Testis (tissue), 3 donors: ENCODE results near the gene FCAMR. TPM values are rescaled to one million over a fixed set of nuclear protein-coding genes. Genes with fewer than 3 reads are reported as not detected.

Experiments used
- DNase-seq: peaks from one replicate; pipeline ENCODE4 v3.0.0-alpha.2; 2019
- H3K27ac ChIP-seq, 2 donors: fragments of 200-600 bp; sonication (generic); one replicate each; pipeline ENCODE4 v1.5.1; 2019
- H3K27me3 ChIP-seq: fragments of 200-600 bp; sonication (generic); one replicate; pipeline ENCODE4 v1.5.1; 2019
- H3K36me3 ChIP-seq: fragments of 200-600 bp; sonication (generic); one replicate; pipeline ENCODE4 v1.5.1; 2017; ENCODE audit warnings: low read depth; ENCODE audit errors: missing control alignments
- H3K4me1 ChIP-seq: fragments of 200-600 bp; sonication (generic); one replicate; pipeline ENCODE4 v1.5.1; 2019
- H3K4me3 ChIP-seq, 2 donors: fragments of 200-600 bp; sonication (generic); one replicate each; pipeline ENCODE4 v1.5.1; 2017 to 2019
- H3K9me3 ChIP-seq: fragments of 200-600 bp; sonication (generic); one replicate; pipeline ENCODE4 v1.5.1; 2017
- POLR2A ChIP-seq: fragments of 450-650 bp; IDR thresholded peaks from one replicate; pipeline ENCODE4 v1.6.1; 2017; ENCODE audit warnings: antibody characterized with exemption, mild to moderate bottlenecking, moderate library complexity
- WGBS, 2 donors: methylation state at CpG; one replicate each; pipeline ENCODE4 v1.1.5; 2018; 5-methylcytosine and 5-hydroxymethylcytosine counted together
- intact Hi-C: fragments of 100-400 bp; cut with DNase I; formaldehyde crosslinking; loops from one replicate; pipeline ENCODE4 v1.15.1; 2023; ENCODE audit warnings: low total_unique reads
- polyA plus RNA-seq: library from polyadenylated mRNA; stranded (reverse); fragments of 350-450 nt; fragmentation: Illumina TruSeq; extraction: RNeasy Lipid Tissue Mini Kit (QIAGEN cat#74804); gene quantifications from one replicate; pipeline ENCODE4 v1.2.3, GENCODE V29; 2014; ENCODE audit warnings: low read depth, low replicate concordance; ENCODE audit not compliant: insufficient read depth
- total RNA-seq, 2 donors: library from RNA; depleted of rRNA; stranded (reverse); fragments of >200 nt; gene quantifications; one replicate each; pipeline ENCODE4 v1.2.3, GENCODE V29; 2016
- TF ChIP-seq, protein P1 (sequence below), 3 experiments: fragments of 450-650 bp in 2 of 3; fragments of 200-600 bp in 1 of 3; sonication (generic) in 1 of 3; IDR thresholded peaks; one replicate each; pipeline ENCODE4 v1.5.1; 2016 to 2019; ENCODE audit warnings: antibody characterized with exemption in 3 of 3, mild to moderate bottlenecking in 2 of 3, moderate library complexity in 1 of 3

The FCAMR gene
- total and polyA plus RNA-seq, 3 donors from 2014 or later: 0.31 to 0.41 TPM; not detected in 1

DNA sequence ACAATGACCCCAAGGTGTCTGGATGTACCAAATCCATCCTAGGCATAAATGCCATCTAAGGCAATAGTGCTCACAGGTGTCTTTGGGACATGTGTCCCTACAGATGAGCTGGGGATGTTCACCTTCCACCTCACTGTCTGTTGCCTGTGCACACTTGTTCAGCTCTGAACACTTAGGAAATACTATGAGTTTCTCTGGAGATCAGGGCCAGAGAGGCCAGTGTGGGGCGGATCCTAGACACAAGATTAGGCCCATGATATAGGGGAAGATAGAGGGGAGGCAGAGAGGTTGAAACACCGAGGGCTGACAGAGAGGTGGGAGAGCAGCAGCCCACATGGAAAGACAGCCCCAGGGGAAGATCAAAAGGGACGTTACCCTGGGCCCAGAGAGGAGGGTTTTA is 36.7 kb upstream of the FCAMR start:
- no peak for DNase-seq
- intact Hi-C loops: no loop called here
- WGBS, 2 donors: 50 to 74% methylated on average over 3 of the region's 3 CpGs
- H3K27me3 ChIP-seq: no peaks in the 10 kb centered on the region
- no peak overlapping the region for H3K27ac ChIP-seq
- H3K9me3 ChIP-seq: no peaks in the 10 kb centered on the region
- H3K4me3 ChIP-seq: no peak overlapping the region
- TF ChIP-seq, protein P1, sequence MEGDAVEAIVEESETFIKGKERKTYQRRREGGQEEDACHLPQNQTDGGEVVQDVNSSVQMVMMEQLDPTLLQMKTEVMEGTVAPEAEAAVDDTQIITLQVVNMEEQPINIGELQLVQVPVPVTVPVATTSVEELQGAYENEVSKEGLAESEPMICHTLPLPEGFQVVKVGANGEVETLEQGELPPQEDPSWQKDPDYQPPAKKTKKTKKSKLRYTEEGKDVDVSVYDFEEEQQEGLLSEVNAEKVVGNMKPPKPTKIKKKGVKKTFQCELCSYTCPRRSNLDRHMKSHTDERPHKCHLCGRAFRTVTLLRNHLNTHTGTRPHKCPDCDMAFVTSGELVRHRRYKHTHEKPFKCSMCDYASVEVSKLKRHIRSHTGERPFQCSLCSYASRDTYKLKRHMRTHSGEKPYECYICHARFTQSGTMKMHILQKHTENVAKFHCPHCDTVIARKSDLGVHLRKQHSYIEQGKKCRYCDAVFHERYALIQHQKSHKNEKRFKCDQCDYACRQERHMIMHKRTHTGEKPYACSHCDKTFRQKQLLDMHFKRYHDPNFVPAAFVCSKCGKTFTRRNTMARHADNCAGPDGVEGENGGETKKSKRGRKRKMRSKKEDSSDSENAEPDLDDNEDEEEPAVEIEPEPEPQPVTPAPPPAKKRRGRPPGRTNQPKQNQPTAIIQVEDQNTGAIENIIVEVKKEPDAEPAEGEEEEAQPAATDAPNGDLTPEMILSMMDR (IDR thresholded peaks at IDR 0.05): no peak
- no peak for TF ChIP-seq POLR2A
- peaks cover 18% of the 10 kb centered on the region for H3K4me1 ChIP-seq
- no peaks in the 10 kb centered on the region for H3K36me3 ChIP-seq

DNA sequence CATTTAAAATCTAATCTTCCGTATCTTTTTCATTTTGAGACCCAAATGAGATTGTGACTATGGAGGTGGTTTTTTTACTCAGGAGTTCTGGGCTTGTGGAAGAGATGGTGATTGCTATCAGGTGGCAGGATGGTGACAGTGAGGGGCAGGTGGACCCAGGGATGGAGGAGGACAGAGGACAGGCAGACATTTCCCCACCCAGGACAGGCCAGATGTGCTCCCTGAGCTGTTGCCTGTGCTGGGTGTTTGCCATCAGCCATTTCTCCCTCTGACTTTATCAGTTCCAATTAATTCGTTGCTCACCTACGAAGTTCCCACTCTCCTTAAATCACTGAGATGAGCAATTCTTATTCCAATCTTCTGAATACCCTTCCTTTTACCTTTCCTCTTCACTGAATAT is 35.8 kb upstream of the FCAMR start:
- Histone ChIP-seq H3K27ac (no peak overlapping the region), H3K9me3 (no peaks in the 10 kb centered on the region), H3K27me3 (no peaks in the 10 kb centered on the region), H3K36me3 (no peaks in the 10 kb centered on the region), H3K4me1 (peaks cover 18% of the 10 kb centered on the region), H3K4me3 (no peak overlapping the region)
- 76 to 80% methylated on average over 3 of the region's 3 CpGs for WGBS, 2 donors
- TF ChIP-seq, protein P1 (IDR thresholded peaks at IDR 0.05): no peak
- no peak for TF ChIP-seq POLR2A
- intact Hi-C loops: no loop called here
- DNase-seq: no peak

DNA sequence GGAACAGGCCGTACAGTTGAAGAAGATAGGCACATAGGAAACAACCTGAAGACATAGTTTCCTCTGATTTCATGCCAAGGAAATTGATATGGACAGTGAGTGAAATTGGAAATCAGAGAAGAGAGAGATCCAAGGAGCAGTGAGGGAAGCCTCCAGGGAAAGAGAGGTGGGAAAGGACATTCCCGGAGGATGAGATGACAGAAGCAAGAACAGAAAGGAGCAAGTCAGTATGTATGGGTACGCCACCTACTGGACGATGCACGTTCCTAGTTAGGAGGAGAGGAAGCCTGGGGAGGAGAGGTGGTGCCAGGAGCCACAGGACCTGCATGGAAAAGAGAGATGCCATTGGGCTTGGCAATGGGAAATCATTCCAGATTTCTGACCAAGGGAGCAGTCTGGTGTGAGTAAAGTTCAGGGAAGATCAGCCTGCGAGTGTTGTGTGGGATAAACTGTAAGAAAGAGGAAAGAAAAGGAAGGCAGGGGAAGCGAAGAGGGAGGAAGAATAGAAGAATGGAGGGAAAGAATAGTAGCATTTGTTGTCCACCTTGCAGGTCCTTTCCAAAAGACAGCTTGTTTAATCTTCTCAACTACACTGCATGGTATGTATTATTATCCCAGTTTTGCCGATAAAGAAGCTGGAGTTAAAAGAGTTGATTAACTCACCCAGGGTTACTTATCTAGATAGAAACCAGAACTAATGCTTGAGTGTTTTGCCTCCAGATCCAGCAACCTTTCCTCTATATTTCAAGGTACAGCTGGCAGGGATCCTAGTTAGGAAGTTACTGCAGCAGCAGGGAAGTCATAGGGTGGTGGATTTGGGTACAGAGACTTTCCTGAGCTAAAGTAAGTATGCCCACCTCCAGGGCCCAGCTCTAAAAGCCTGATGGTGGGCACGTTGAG is 34.9 kb upstream of the FCAMR start:
- Histone ChIP-seq H3K9me3 (no peaks in the 10 kb centered on the region), H3K27ac (no peak overlapping the region), H3K4me3 (no peak overlapping the region), H3K27me3 (no peaks in the 10 kb centered on the region), H3K36me3 (no peaks in the 10 kb centered on the region), H3K4me1 (peaks cover 12% of the 10 kb centered on the region)
- WGBS, 2 donors: 53 to 54% methylated on average over 9 of the region's 9 CpGs
- peak; percentile 79 for DNase-seq
- intact Hi-C loops: no loop called here
- TF ChIP-seq, protein P1 (IDR thresholded peaks at IDR 0.05): peak in 2 of 3 experiments; percentile 42 to 45
- no peak for TF ChIP-seq POLR2A

GRCh38 chr1:207003210-207003609 is 33.0 kb upstream of the FCAMR start:
- intact Hi-C loops: no loop called here
- 83 to 94% methylated on average over 4 of the region's 4 CpGs for WGBS, 2 donors
- DNase-seq: no peak

More at GRCh38 chr1:207003210-207003609, 33.0 kb upstream of the FCAMR start:
- no peaks in the 10 kb centered on the region for H3K36me3 ChIP-seq
- TF ChIP-seq, protein P1 (IDR thresholded peaks at IDR 0.05): no peak
- no peak for TF ChIP-seq POLR2A
- H3K4me3 ChIP-seq: no peak overlapping the region
- H3K27me3 ChIP-seq: no peaks in the 10 kb centered on the region
- no peaks in the 10 kb centered on the region for H3K4me1 ChIP-seq
- no peaks in the 10 kb centered on the region for H3K9me3 ChIP-seq
- no peak overlapping the region for H3K27ac ChIP-seq
